HG02885 (cell line): ENCODE results near the gene FAM72C.
"Not testable (repeated sequence)": the region's sequence is repeated elsewhere in the genome, so short reads cannot be mapped to it uniquely, and the experiment has no call there.

Experiments used
- ATAC-seq: cut with Tn5 transposase; IDR thresholded peaks from one replicate; pipeline ENCODE4 v1.9.1; 2021; ENCODE audit warnings: mild to moderate bottlenecking; ENCODE audit not compliant: unreplicated experiment, poor library complexity

Gene FAM72C

DNA sequence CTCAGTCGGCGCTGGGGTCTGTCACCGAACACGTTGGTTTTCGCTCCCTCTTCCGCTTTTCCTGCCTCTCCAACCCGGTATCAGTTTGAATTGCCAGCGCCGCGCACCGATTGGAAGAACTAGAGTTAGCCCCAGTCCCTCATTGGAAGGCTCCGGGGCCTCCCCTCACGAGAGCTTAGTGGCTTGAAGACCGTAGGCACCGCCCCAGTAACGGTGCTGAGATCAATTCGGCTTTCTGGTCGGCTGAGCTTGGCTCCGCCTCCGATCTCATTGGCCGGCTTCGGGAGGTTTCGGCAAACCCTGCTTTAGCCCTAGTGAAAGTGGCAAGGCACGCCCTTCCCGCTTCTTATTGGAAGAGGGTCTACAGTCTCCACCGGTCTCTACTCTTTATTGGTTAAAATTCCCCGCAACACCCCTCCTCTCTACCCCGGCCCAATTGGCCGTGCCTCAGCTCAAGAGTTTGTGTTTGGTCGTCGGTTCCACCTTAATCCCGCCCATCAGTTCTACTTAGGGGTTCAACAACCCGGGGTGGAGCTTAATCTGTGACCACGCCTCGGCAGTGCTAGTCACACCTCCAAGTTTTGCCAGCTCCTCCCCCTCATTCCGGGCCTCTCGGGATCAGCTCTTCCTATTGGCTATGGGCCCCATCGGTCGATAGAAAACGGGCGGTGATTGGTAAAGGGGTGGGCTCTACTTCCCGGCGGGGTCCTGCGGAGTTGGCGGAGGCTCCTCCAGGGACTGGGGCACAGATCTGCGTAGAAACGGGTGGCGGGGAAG, at the start of gene FAM72C:
FAM72C (minus strand) TSS at position 63 of the 777 bp plus-strand sequence. CDS start 845 bp downstream, outside the sequence.
- ATAC-seq: peak; percentile 86

DNA sequence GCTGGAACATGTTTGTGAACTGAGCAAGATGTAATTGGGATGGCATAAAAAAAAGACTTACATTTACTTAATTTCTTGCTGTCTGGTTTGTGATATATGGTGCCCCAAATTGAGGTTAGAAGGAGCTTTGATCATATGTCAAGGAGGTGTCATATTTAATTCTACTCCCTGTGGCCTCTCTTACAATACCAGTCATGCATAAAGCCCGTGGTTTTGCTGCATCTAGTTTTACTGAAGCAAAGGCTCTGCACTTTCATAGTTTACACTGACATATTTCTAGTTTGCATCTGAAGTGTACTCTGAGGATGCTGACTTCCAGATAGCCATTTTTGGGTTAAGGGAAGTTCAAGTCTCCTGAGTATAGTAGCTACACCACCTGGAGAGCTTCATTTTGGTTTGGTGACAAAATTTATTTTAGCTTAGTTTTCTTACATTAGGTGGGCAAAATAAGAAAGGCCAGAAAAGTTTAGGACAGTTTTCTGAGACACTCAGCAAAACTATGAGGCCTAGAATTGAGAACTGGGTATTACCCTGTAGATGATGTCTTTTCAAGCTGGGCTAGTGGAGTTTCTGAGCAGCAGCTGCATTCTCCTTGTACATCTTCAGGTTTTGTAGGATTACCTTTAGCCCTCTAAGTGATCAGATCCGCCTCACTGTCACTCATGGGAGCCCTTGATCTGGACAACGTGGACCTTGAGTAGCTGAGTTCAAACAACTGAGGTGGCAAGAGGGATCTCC, 48.4 kb upstream of the FAM72C start:
- peak; percentile 68 for ATAC-seq

GRCh38 chr1:144019101-144019500, 47.3 kb upstream of the FAM72C start:
- ATAC-seq: not testable (repeated sequence)

DNA sequence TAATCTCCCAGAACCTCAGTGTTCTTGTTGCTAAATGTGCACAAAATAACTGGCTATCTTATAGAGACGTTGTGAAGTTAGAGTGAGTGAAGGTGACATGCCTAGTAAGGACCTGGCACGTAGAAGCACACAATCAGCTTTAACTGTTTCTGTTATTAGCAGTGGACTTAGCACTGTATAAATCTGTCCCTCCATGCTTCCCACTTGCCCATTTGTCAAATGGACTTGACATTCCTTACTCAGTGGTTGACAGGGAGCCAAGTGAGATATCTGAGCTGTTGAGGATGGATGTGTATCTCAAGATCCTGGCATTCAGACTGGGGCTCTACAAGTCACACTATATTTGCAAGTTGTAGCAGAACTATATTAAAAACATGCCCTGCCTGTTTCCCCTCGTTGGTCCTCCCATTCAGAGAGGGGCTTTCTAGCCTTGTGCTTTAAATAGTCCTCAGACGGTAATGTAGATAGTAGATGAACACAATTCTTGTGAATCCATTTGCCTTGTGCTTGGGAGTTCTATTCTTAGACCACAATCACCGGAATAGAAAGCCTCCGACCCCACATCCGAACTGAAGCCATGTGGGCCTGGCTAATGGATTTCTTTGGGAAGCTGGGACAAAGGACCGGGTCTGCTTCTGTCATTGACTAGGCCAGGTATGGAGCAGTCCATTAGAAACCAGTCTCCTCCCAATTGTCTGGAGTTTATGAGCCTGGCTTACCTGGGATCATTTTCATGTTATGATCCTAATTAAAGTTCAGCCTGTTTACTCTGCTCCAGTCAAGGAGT, 43.6 kb upstream of the FAM72C start:
- not testable (repeated sequence) for ATAC-seq

GRCh38 chr1:144014528-144014927, 42.7 kb upstream of the FAM72C start:
- not testable (repeated sequence) for ATAC-seq

- not testable (repeated sequence) for ATAC-seq
Measured at GRCh38 chr1:144014121-144014520, 42.3 kb upstream of the FAM72C start.

- peak; percentile 99 for ATAC-seq
Measured at GRCh38 chr1:144012168-144012733, 40.5 kb upstream of the FAM72C start.

GRCh38 chr1:144009410-144009809, 37.6 kb upstream of the FAM72C start:
- ATAC-seq: peak; percentile 45

DNA sequence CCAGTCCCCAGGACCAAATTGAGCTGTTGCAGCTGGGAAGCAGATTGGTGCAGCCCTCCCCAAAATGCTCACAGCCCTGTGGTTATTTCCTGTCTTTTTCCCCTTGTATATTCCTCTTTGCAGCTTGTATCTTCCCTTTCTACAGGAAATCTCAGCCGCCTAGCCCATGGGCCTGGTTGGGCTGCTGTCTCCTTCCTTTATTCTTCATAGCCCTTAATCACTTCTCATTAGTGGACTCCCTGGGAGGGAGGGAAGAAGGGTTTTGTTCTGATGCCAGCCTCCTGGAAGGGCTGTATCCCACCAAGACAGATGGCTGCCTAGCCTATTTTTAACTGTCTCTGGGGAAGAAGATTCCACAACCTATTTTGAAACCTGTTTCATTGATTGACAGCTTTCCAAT, 32.5 kb upstream of the FAM72C start:
- ATAC-seq: not testable (repeated sequence)

GRCh38 chr1:144003306-144004029, 31.7 kb upstream of the FAM72C start:
- not testable (repeated sequence) for ATAC-seq

DNA sequence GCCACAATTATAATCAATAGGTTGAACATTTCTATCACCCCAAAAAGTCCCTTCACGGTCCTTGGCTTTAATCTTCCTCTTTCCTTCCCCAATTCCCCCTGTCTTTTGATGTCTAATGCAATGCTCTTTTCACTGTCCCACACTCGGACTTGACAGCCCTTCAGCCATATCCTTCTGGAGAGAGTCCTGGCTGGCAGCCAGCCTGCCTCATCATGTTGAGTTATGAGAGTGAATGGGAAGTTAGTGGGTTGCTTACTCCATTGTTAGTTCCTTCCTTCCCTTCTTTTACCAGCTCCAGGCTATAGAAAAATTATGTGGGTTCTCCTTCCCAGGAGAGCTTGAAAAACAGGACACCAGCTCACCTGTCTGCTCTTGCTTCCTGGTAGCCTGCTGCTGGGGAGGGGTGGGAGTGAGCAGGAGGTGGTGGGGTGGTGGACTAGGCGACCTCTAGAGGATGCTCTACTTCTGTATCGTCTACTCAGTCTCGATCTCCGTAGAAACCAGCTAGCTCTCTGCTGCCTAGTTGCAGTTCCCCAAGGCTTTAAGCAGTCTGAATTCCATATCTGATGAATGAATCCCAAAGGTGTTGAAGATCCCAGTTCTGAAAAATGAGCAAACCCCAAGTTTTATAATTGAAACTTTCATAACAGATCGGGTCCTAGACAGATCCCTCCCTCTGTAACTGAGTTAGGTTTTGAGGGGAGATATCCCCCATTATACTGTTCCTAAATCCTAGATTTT, 30.5 kb upstream of the FAM72C start:
- peak; percentile 80 for ATAC-seq

- not testable (repeated sequence) for ATAC-seq
Measured at GRCh38 chr1:144001077-144001476, 29.3 kb upstream of the FAM72C start.

- not testable (repeated sequence) for ATAC-seq
Measured at GRCh38 chr1:143996020-143996419, 24.2 kb upstream of the FAM72C start.

GRCh38 chr1:143993301-143993907, 21.6 kb upstream of the FAM72C start:
- not testable (repeated sequence) for ATAC-seq

GRCh38 chr1:143990699-143991098, 18.9 kb upstream of the FAM72C start:
- ATAC-seq: not testable (repeated sequence)

DNA sequence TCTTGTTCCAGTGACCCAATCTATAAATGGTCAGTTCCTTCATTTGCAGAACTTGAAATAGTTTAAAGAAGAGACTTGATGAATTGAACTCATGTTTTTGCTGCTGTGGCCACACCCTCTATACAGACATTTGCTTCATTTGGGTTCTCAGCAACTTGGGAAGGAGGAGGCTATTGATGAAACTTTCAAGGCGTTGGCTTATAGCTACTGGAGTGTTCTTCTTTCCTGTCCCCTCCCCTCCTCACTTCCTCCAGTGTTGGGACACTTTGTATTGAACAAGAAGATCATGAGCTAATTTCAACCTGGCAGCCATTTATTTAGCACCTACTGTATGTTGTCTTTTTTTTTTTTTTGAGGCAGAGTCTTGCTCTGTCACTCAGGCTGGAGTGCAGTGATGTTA, 17.9 kb upstream of the FAM72C start:
- not testable (repeated sequence) for ATAC-seq

- ATAC-seq: not testable (repeated sequence)
Measured at GRCh38 chr1:143989427-143989712, 17.6 kb upstream of the FAM72C start.

DNA sequence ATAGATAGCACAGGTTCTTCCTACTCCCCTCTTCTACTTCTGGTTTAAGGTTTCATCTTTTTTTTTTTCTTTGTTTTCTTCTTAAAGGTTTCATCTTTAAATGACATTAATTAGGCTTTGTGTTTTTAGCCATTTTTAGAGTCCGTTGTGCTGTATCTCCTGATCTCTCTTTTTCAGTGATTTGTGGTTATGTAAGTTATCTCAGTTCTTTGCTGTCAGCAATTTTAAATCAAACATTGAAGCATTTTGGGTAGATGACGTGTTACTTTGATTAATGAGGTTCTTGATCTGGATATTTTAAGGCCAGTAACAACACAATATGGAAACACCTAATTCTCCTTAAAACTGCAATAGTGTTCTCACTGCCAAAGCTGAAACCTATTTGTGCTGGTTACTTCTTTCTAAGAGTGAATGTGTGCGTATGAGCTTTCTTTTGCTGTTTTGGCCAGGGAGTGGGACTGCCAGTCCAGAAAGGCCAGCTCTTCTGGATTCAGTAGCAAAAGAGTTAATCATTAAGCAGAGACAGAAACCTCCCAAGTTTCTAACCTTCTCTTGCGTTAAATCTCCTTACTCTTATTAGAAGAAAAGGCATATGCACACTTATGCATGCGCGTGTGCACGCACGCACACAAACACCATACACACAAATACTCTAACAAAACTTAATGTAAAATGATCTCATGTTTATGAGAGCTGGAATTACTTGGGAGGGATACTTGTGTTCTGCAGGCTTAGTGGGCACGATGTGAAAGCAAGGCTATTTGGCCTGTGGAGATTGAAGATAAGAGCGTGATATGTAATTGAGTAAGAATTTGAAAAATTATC, 17.0 kb upstream of the FAM72C start:
- not testable (repeated sequence) for ATAC-seq
